Measurements from ENCODE around the gene PITPNM1.

GRCh38 chr11:67451658-67451976, 53.5 kb downstream of the PITPNM1 start:
- TF ChIP-seq CTCF (IDR thresholded peaks at IDR 0.05; ENCODE audit: poor library complexity) (no peak), EZH2 (IDR thresholded peaks at IDR 0.05; ENCODE audit: borderline replicate concordance) (no peak)

Measured in hepatocyte (in vitro differentiated cells).